ENCODE results near the gene ING2.
"Not testable (repeated sequence)": the region's sequence is repeated elsewhere in the genome, so short reads cannot be mapped to it uniquely, and the experiment has no call there.

Gene ING2

GRCh38 chr4:183469285-183469684, 35.6 kb upstream of the ING2 start:
- no peak for DNase-seq (ENCODE audit: low read depth)
- H3K4me3 ChIP-seq (replicated peaks; ENCODE audit: low read depth, low read length), result no peak overlapping the region
- TF ChIP-seq, protein P1, sequence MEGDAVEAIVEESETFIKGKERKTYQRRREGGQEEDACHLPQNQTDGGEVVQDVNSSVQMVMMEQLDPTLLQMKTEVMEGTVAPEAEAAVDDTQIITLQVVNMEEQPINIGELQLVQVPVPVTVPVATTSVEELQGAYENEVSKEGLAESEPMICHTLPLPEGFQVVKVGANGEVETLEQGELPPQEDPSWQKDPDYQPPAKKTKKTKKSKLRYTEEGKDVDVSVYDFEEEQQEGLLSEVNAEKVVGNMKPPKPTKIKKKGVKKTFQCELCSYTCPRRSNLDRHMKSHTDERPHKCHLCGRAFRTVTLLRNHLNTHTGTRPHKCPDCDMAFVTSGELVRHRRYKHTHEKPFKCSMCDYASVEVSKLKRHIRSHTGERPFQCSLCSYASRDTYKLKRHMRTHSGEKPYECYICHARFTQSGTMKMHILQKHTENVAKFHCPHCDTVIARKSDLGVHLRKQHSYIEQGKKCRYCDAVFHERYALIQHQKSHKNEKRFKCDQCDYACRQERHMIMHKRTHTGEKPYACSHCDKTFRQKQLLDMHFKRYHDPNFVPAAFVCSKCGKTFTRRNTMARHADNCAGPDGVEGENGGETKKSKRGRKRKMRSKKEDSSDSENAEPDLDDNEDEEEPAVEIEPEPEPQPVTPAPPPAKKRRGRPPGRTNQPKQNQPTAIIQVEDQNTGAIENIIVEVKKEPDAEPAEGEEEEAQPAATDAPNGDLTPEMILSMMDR (IDR thresholded peaks at IDR 0.05; ENCODE audit: low read length, missing control alignments), result no peak

GRCh38 chr4:183469936-183470335, 34.9 kb upstream of the ING2 start:
- peak; percentile 66 for DNase-seq (ENCODE audit: low read depth)
- TF ChIP-seq, protein P1 (IDR thresholded peaks at IDR 0.05; ENCODE audit: low read length, missing control alignments), result no peak
- H3K4me3 ChIP-seq (replicated peaks; ENCODE audit: low read depth, low read length), result no peak overlapping the region

DNA sequence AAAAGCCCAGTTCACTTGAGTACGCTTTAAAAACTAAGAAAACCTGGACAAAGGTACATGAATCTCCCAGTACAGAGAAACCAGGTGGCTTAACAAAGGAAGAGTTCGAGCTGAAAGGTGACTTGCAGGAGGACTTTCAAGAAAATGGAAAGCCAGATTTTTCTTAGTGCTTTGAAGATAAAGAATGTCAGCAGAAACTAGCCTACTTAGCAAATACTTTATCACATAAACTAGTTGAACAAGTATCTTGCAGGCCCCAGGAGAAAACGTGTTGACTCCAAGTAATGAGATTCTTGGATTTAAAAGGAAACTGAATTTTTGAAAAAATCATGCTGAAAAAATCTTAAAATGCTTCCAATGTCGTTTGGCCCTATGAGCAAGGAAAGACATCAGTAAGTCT, 34.0 kb upstream of the ING2 start:
- TF ChIP-seq, protein P1 (IDR thresholded peaks at IDR 0.05; ENCODE audit: low read length, missing control alignments), result no peak
- H3K4me3 ChIP-seq (replicated peaks; ENCODE audit: low read depth, low read length), result no peak overlapping the region
- DNase-seq (ENCODE audit: low read depth), result no peak

DNA sequence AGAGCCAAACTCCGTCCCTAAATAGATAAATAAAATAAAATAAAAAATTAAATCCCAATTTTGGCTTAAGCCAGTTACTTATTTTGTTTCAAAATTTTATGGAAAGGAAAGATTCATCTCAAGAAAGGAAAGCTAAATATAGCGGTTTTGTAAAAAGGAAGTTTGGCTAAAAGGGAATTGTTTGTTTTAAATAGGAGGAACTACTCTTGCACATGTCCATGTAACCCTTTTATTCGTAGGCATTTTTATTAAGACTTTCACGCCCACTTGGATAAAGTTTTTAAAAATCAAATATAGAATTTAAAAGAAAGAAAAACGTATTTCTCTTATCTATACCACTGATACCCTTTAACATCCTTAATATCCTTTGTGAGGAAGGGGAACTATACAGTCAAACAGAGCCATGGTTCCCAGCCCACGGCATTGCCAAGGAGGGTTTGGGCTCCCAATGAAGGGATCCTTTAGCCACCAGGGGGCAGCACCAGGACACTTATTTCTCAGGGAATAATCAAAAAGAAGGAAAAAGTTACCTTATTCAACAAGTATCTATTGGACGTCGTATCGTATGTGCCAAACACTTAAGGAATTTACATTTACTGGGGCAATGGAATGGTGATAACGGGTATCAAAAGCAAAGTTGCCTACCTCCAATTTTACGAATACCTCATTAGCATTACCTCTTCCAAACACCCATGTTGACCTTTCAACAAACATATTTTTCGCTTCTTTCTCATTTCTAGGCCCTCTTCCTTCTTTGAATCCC, 32.7 kb upstream of the ING2 start:
- no peak overlapping the region for H3K4me3 ChIP-seq (replicated peaks; ENCODE audit: low read depth, low read length)
- TF ChIP-seq, protein P1 (IDR thresholded peaks at IDR 0.05; ENCODE audit: low read length, missing control alignments), result peak; percentile 82

DNA sequence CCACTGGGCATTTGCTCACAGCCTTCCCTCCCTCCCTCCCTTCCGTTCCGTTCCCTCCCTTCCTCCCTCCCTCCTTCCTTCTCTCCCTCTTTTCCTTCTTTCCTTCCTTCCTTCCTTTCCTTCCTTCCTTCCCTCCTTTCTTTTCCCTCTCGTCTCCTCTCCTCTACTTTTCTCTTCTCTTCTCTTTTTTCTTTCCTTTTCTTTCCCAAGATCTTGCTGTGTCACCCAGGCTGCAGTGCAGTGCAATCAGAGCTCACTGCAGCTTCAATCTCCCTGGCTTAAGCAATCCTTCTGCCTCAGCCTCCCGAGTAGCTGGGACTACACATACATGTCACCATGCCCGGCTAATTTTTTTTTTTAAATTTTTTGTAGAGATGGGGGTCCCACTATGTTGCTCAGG, 26.7 kb upstream of the ING2 start:
- TF ChIP-seq, protein P1 (IDR thresholded peaks at IDR 0.05; ENCODE audit: low read length, missing control alignments), result no peak
- H3K4me3 ChIP-seq (replicated peaks; ENCODE audit: low read depth, low read length), result no peak overlapping the region

More for the DNA sequence above, 32.7 kb upstream of the ING2 start:
- DNase-seq (ENCODE audit: low read depth), result peak; percentile 78

GRCh38 chr4:183478926-183479325, 25.9 kb upstream of the ING2 start:
- no peak for DNase-seq (ENCODE audit: low read depth)
- TF ChIP-seq, protein P1 (IDR thresholded peaks at IDR 0.05; ENCODE audit: low read length, missing control alignments), result no peak
- H3K4me3 ChIP-seq (replicated peaks; ENCODE audit: low read depth, low read length), result no peak overlapping the region

More for the DNA sequence above, 26.7 kb upstream of the ING2 start:
- no peak for DNase-seq (ENCODE audit: low read depth)

DNA sequence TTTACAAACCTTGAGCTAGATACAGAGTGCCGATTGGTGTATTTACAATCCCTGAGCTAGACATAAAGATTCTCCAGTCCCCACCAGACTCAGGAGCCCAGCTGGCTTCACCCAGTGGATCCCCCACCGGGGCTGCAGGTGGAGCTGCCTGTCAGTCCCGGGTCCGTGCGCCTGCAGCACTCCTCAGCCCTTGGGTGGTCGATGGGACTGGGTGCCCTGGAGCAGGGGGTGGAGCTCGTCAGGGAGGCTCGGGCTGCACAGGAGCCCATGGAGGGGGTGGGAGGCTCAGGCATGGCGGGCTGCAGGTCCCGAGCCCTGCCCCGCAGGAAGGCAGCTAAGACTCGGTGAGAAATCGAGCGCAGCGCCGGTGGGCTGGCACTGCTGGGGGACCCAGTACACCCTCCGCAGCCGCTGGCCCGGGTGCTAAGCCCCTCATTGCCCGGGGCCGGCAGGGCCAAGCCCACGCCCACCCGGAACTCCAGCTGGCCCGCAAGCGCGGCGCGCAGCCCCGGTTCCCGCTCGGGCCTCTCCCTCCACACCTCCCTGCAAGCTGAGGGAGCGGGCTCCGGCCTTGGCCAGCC, 22.3 kb upstream of the ING2 start:
- H3K4me3 ChIP-seq (replicated peaks; ENCODE audit: low read depth, low read length); DNase-seq (ENCODE audit: low read depth): not testable (repeated sequence)
